Tibial nerve (tissue), 4 donors: ENCODE data around the gene JAG2.

ENCODE experiments used
- EP300 ChIP-seq, 2 donors: sonication (generic); formaldehyde crosslinking; IDR thresholded peaks; one replicate each; pipeline ENCODE4 v1.6.1; 2017; ENCODE audit warnings: antibody characterized with exemption in 2 of 2, mild to moderate bottlenecking in 1 of 2
- TF ChIP-seq, protein P1 (sequence below), 5 experiments: fragments of 200-600 bp in 3 of 5; fragments of 450-650 bp in 2 of 5; sonication (generic) in 3 of 5; IDR thresholded peaks; one replicate each; pipeline ENCODE4 v1.5.1; 2016 to 2019; ENCODE audit warnings: antibody characterized with exemption in 5 of 5, mild to moderate bottlenecking in 3 of 5, moderate library complexity in 2 of 5

DNA sequence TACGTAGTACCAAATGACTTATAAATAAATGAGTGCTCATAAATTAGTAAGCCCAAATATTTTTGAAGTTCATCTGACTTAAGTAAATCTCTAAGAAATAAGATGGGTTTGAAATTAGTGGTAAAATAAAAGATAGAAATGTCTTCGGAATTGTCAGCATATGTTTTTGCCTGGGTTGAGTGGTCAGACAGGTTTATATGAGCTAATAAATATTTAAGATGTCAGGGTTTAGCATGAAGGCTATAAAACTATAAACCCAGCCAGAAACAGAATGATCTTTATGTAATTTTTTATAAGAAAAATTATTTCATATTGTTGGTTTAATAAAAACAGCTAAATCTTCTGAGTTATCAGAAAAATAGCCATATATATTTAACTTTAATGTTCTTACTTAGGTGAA is 37.3 kb downstream of the JAG2 start:
- no peak for TF ChIP-seq EP300 (IDR thresholded peaks at IDR 0.05)
- TF ChIP-seq, protein P1, sequence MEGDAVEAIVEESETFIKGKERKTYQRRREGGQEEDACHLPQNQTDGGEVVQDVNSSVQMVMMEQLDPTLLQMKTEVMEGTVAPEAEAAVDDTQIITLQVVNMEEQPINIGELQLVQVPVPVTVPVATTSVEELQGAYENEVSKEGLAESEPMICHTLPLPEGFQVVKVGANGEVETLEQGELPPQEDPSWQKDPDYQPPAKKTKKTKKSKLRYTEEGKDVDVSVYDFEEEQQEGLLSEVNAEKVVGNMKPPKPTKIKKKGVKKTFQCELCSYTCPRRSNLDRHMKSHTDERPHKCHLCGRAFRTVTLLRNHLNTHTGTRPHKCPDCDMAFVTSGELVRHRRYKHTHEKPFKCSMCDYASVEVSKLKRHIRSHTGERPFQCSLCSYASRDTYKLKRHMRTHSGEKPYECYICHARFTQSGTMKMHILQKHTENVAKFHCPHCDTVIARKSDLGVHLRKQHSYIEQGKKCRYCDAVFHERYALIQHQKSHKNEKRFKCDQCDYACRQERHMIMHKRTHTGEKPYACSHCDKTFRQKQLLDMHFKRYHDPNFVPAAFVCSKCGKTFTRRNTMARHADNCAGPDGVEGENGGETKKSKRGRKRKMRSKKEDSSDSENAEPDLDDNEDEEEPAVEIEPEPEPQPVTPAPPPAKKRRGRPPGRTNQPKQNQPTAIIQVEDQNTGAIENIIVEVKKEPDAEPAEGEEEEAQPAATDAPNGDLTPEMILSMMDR (IDR thresholded peaks at IDR 0.05): no peak
